Neural cell (in vitro differentiated cells): ENCODE data around the gene GABBR2.

Source experiments
- CTCF ChIP-seq: fragments of 450-650 bp; IDR thresholded peaks from 2 replicates; pipeline ENCODE4 v1.5.1; 2014; ENCODE audit warnings: antibody characterized with exemption, mild to moderate bottlenecking, moderate library complexity; ENCODE audit not compliant: poor library complexity, severe bottlenecking
- EP300 ChIP-seq: fragments of 450-650 bp; conservative IDR thresholded peaks from 2 replicates; pipeline ENCODE4 v1.6.1; 2014; ENCODE audit warnings: antibody characterized with exemption, mild to moderate bottlenecking, moderate library complexity; ENCODE audit not compliant: poor library complexity, severe bottlenecking
- EZH2 ChIP-seq: fragments of 200-600, 300-800 bp; shearing (Covaris generic), sonication (generic); IDR thresholded peaks from 2 replicates; pipeline ENCODE4 v1.6.1; 2014; ENCODE audit warnings: antibody characterized with exemption, low read length, borderline replicate concordance, mild to moderate bottlenecking; ENCODE audit not compliant: insufficient read depth, poor library complexity, severe bottlenecking
- POLR2AphosphoS5 ChIP-seq: IDR thresholded peaks from 2 replicates; pipeline ENCODE4 v1.6.1; 2012
- RAD21 ChIP-seq: fragments of 450-650 bp; conservative IDR thresholded peaks from 2 replicates; pipeline ENCODE4 v1.6.1; 2014; ENCODE audit warnings: antibody characterized with exemption, mild to moderate bottlenecking, moderate library complexity
- TAF1 ChIP-seq: IDR thresholded peaks from 2 replicates; pipeline ENCODE4 v1.6.1; 2012; ENCODE audit warnings: low read depth
- TF ChIP-seq, protein P1 (sequence below): IDR thresholded peaks from 2 replicates; pipeline ENCODE4 v1.6.1; 2012; ENCODE audit warnings: borderline replicate concordance

- TF ChIP-seq POLR2AphosphoS5: no peak
- TF ChIP-seq TAF1: no peak
- TF ChIP-seq CTCF: no peak
- no peak for TF ChIP-seq EZH2
- no peak for TF ChIP-seq EP300
- no peak for TF ChIP-seq RAD21
- TF ChIP-seq, protein P1, sequence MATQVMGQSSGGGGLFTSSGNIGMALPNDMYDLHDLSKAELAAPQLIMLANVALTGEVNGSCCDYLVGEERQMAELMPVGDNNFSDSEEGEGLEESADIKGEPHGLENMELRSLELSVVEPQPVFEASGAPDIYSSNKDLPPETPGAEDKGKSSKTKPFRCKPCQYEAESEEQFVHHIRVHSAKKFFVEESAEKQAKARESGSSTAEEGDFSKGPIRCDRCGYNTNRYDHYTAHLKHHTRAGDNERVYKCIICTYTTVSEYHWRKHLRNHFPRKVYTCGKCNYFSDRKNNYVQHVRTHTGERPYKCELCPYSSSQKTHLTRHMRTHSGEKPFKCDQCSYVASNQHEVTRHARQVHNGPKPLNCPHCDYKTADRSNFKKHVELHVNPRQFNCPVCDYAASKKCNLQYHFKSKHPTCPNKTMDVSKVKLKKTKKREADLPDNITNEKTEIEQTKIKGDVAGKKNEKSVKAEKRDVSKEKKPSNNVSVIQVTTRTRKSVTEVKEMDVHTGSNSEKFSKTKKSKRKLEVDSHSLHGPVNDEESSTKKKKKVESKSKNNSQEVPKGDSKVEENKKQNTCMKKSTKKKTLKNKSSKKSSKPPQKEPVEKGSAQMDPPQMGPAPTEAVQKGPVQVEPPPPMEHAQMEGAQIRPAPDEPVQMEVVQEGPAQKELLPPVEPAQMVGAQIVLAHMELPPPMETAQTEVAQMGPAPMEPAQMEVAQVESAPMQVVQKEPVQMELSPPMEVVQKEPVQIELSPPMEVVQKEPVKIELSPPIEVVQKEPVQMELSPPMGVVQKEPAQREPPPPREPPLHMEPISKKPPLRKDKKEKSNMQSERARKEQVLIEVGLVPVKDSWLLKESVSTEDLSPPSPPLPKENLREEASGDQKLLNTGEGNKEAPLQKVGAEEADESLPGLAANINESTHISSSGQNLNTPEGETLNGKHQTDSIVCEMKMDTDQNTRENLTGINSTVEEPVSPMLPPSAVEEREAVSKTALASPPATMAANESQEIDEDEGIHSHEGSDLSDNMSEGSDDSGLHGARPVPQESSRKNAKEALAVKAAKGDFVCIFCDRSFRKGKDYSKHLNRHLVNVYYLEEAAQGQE: no peak
Observed at GRCh38 chr9:98660541-98660940, 48.2 kb downstream of the GABBR2 start.
